NT2/D1 (cell line): ENCODE measurements around the gene GOT2.
"Not testable (repeated sequence)": the region's sequence is repeated elsewhere in the genome, so short reads cannot be mapped to it uniquely, and the experiment has no call there.

ENCODE experiments used
- DNase-seq: peaks from one replicate; pipeline ENCODE4 v3.0.0-alpha.2; 2011; ENCODE audit warnings: low read depth, low spot score
- H3K27me3 ChIP-seq: 2 replicates; pipeline ENCODE4 v1.6.0; 2011; ENCODE audit warnings: mild to moderate bottlenecking; ENCODE audit not compliant: insufficient read length, insufficient read depth
- H3K36me3 ChIP-seq: 2 replicates; pipeline ENCODE4 v1.6.1; 2011; ENCODE audit warnings: mild to moderate bottlenecking, low read length, mixed read lengths; ENCODE audit not compliant: insufficient read depth, insufficient read length
- H3K4me1 ChIP-seq: 2 replicates; pipeline ENCODE4 v1.5.1; 2011; ENCODE audit not compliant: insufficient read depth, insufficient read length
- H3K4me3 ChIP-seq: 2 replicates; pipeline ENCODE4 v1.5.1; 2011; ENCODE audit warnings: low read depth; ENCODE audit not compliant: insufficient read length
- H3K9ac ChIP-seq: 2 replicates; pipeline ENCODE4 v1.6.0; 2011; ENCODE audit warnings: low read depth; ENCODE audit not compliant: insufficient read length
- H3K9me3 ChIP-seq: 2 replicates; pipeline ENCODE4 v1.5.1; 2011; ENCODE audit warnings: mild to moderate bottlenecking, low read length; ENCODE audit not compliant: insufficient read depth
- SUZ12 ChIP-seq: IDR thresholded peaks from 2 replicates; pipeline ENCODE4 v1.6.1; 2011; ENCODE audit not compliant: insufficient read length, insufficient read depth; ENCODE audit errors: extremely low read depth
- YY1 ChIP-seq: IDR thresholded peaks from 2 replicates; pipeline ENCODE4 v1.6.1; 2011; ENCODE audit not compliant: insufficient read length, insufficient read depth
- ZNF274 ChIP-seq: IDR thresholded peaks from 2 replicates; pipeline ENCODE4 v1.6.1; 2011; ENCODE audit warnings: mild to moderate bottlenecking, low read depth, low read length

GOT2 gene

DNA sequence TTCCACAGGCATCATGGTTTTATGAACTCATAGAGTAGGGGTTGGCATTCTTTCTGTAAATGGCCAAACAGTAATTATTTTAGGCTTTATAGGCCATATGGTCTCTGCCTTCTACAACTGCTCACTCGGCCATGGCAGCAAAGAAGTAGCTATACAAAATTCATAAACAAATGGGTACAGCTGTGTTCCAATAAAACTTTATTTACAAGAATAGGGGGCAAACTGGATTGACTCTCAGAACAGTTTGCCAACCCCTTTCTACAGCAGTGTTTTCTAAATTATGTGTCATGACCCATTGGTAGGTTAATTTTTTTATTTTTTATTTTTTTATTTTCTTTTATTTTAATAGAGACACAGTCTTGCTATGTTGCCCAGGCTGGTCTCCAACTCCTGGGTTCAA, 20.4 kb downstream of the GOT2 start:
- H3K4me1 ChIP-seq, result no peaks in the 10 kb centered on the region
- TF ChIP-seq ZNF274 (no peak), SUZ12 (no peak), YY1 (no peak)
- DNase-seq, result no peak
- no peak overlapping the region for H3K9ac ChIP-seq
- H3K27me3 ChIP-seq, result no peaks in the 10 kb centered on the region
- H3K9me3 ChIP-seq, result no peaks in the 10 kb centered on the region
- peaks cover 88% of the 10 kb centered on the region for H3K36me3 ChIP-seq
- no peak overlapping the region for H3K4me3 ChIP-seq

DNA sequence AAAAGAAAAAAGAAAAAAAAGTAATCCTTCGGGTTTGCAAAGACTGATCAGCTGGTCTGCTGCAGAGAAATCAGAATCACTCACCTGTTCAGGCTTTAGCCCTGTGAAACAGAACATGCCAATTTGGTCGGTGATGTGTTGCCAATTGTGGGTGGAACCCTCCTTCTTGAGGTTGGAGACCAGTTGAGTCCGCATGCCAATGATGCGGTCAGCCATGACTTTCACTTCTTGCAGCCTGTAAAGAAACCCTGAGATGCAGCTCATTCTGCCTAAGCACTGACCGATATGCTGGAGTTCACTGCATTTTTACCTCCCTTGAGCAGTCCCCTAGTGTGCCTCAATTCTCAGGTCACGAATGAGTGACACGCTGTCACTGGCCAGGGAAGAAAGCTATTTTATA, 24.8 kb downstream of the GOT2 start:
- no peak overlapping the region for H3K4me3 ChIP-seq
- TF ChIP-seq YY1, result no peak
- no peak for TF ChIP-seq SUZ12
- TF ChIP-seq ZNF274, result no peak
- no peaks in the 10 kb centered on the region for H3K9me3 ChIP-seq
- H3K9ac ChIP-seq, result no peak overlapping the region
- no peaks in the 10 kb centered on the region for H3K27me3 ChIP-seq
- DNase-seq, result no peak
- no peaks in the 10 kb centered on the region for H3K4me1 ChIP-seq
- H3K36me3 ChIP-seq, result peaks cover 79% of the 10 kb centered on the region

DNA sequence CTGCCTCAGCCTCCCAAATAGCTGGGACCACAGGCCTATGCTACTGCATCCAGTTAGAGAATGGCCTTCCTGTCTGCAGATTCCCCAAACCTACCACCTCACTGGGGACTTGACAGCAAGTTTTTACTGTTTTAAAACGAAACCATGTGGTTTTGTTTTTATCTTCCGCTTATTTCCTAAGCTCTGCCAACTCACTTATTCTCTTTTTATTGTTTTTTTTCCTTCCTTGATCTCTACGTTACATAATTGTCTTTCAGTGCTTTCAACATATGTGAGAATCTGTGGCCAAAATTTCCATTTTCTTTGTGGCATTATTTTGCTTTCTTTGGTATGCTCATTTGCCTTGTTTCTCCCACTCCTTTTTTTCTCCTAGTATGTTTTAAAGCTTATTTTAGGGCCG, 35.0 kb downstream of the GOT2 start:
- no peak overlapping the region for H3K9ac ChIP-seq
- H3K36me3 ChIP-seq, result peaks cover under 1% of the 10 kb centered on the region
- no peaks in the 10 kb centered on the region for H3K4me1 ChIP-seq
- H3K27me3 ChIP-seq, result no peaks in the 10 kb centered on the region
- no peak overlapping the region for H3K4me3 ChIP-seq
- no peak for TF ChIP-seq SUZ12
- TF ChIP-seq ZNF274, result no peak
- TF ChIP-seq YY1, result no peak
- no peaks in the 10 kb centered on the region for H3K9me3 ChIP-seq
- no peak for DNase-seq

DNA sequence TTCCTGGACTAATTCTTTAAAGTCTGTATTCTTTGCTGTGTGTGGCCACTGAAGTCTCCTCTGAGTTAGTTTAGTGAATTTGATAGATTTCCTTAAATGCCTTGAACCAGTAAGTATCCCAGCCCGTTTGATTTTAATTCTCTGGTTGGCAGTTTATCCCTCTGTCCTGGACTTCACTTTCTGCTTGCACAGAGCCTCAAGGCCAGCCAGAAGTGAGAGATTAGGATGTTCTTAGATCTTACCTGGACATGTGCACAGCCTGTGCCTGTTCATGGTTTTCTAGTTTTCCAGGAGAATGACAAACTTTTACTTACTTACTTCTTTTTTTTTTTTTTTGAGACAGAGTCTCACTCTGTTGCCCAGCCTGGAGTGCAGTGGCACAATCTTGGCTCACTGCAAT, 38.7 kb downstream of the GOT2 start:
- Histone ChIP-seq H3K36me3 (no peaks in the 10 kb centered on the region), H3K27me3 (no peaks in the 10 kb centered on the region), H3K9ac (no peak overlapping the region), H3K9me3 (peaks cover 14% of the 10 kb centered on the region), H3K4me3 (no peak overlapping the region), H3K4me1 (no peaks in the 10 kb centered on the region)
- DNase-seq, result no peak
- TF ChIP-seq YY1 (no peak), ZNF274 (no peak), SUZ12 (no peak)

DNA sequence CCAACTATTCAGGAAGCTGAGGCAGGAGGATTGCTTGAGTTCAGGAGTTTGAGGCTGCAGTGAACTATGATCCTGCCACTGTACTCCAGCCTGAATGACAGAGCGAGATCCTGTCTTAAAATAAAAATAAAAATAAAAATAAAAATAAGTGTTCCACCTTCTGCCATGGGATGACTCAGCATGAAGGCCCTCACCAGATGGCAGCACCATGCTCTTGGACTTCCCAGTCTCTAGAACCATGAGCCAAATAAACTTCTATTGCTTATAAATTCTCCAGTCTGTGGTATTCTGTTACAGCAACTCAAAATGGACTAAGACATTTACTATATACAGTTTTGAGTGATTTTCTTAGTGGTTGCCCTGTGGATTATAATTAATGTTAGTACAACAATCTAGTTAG, 41.7 kb downstream of the GOT2 start:
- Histone ChIP-seq H3K9ac (no peak overlapping the region), H3K9me3 (peaks cover 14% of the 10 kb centered on the region), H3K4me1 (no peaks in the 10 kb centered on the region), H3K27me3 (no peaks in the 10 kb centered on the region), H3K4me3 (no peak overlapping the region), H3K36me3 (no peaks in the 10 kb centered on the region)
- no peak for DNase-seq
- TF ChIP-seq YY1, result no peak
- no peak for TF ChIP-seq SUZ12
- TF ChIP-seq ZNF274, result no peak

DNA sequence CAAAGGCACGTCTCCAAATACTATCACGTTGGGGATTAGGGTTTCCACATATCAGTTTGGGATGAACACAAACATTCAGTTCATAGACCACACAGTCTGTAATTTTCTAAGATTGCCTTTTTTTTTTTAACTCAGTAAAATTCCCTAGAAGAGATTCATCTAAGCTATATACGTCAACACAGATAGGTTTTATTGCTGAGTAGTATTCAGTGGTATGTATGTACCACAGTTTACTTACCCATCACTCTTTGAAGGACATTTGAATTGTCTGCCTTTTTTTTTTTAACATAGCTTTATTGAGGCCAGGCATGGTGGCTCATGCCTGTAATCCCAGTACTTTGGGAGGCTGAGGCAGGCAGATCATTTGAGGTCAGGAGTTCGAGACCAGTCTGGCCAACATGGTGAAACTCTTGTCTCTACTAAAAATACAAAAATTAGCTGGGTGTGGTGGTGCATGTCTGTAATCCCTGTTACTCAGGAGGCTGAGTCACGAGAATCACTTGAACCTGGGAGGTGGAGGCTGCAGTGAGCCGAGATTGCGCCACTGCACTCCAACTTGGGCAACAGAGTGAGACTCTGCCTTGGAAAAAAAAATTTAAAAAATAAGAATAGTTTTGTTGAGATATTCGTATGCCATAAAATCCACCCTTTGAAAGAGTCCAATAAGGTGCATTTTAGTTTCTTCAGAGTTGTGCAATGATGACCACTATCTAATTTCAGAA, 47.0 kb downstream of the GOT2 start:
- not testable (repeated sequence) for DNase-seq, H3K4me3 ChIP-seq, H3K36me3 ChIP-seq

DNA sequence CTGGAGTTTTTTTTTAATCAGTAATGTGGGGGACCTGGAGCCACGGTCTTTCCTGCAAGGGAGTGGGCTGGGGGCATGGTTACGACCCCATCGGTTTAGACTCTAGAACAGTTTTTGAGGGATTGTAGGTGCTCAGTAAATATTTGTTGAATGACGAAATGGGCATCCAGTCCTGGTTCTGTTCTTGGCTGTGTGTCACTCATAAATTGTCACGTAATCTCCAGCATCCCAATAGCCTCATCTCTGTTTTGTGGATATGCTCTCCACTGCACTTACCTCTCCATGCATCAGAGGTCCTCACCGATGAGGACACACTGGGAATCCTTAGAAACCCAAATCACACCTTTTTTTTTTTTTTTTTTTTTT, 49.0 kb downstream of the GOT2 start:
- TF ChIP-seq YY1 (no peak), SUZ12 (no peak), ZNF274 (no peak)
- Histone ChIP-seq H3K4me1 (peaks cover 2% of the 10 kb centered on the region), H3K9ac (no peak overlapping the region), H3K36me3 (peaks cover 28% of the 10 kb centered on the region), H3K9me3 (no peaks in the 10 kb centered on the region), H3K4me3 (peak overlapping the region; percentile 85), H3K27me3 (peaks cover 3% of the 10 kb centered on the region)
- no peak for DNase-seq

More for the DNA sequence above, 47.0 kb downstream of the GOT2 start:
- H3K9me3 ChIP-seq, H3K27me3 ChIP-seq, H3K4me1 ChIP-seq, H3K9ac ChIP-seq: not testable (repeated sequence)
